Neuron (in vitro differentiated cells): ENCODE measurements around the gene PDXP.

Experiments used
- H2AFZ ChIP-seq: one replicate; pipeline ENCODE4 v1.6.1; 2013; ENCODE audit warnings: low read depth, mild to moderate bottlenecking, inconsistent platforms, low read length, moderate library complexity
- H3K27me3 ChIP-seq: one replicate; pipeline ENCODE4 v1.6.1; 2013; ENCODE audit warnings: low read length; ENCODE audit not compliant: insufficient read depth
- H3K36me3 ChIP-seq: one replicate; pipeline ENCODE4 v1.6.1; 2013; ENCODE audit warnings: low read length; ENCODE audit not compliant: insufficient read depth
- H3K4me1 ChIP-seq: one replicate; pipeline ENCODE4 v1.6.1; 2013; ENCODE audit warnings: low read length; ENCODE audit not compliant: insufficient read depth
- H3K4me3 ChIP-seq: 2 replicates; pipeline ENCODE4 v1.5.1; 2013; ENCODE audit warnings: mild to moderate bottlenecking, low read length, moderate library complexity
- H3K9me3 ChIP-seq: one replicate; pipeline ENCODE4 v1.6.1; 2013; ENCODE audit warnings: low read length

PDXP gene

DNA sequence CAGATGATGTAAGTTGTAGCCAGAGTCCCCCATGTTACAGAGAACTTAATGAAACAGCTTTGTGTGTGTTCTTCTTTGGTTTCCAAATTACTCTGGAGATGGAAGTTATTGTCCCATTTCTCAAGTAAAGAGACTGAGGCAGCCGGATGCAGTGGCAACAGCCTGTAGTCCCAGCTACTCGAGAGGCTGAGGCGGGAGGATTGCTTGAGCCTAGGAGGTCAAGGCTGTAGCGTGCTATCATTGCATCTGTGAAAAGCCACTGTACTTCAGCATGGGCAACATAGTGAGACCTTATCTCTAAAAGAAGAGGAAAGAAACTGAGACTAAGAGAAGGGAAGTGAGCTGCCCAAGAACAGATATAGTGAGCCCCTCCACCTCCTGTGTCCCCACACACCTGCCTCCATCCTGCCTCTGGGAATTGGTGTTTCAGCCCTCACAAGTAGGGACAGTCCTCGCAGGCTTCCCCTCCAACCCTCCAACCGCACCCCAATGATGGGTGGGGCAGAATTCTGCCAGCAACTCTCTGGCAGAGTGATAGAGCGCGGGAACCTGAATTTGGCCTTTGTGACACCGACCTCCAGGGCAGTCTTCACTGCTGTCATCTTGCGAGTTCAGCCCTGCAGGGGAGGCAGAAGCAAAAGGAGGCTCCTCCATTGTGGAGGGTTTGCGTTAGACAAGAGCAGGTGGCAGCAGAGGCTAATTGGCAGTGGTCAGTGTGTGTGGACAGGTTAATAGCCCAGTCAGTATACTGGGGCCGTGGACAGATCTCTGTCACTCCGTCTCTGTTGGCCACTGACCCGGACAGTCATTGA, 1.6 kb downstream of the PDXP start:
- Histone ChIP-seq H3K27me3 (no peaks in the 10 kb centered on the region), H3K36me3 (peaks cover 4% of the 10 kb centered on the region), H3K4me1 (peaks cover 33% of the 10 kb centered on the region), H3K4me3 (peak overlapping the region; percentile 73), H2AFZ (no peak overlapping the region), H3K9me3 (no peaks in the 10 kb centered on the region)

DNA sequence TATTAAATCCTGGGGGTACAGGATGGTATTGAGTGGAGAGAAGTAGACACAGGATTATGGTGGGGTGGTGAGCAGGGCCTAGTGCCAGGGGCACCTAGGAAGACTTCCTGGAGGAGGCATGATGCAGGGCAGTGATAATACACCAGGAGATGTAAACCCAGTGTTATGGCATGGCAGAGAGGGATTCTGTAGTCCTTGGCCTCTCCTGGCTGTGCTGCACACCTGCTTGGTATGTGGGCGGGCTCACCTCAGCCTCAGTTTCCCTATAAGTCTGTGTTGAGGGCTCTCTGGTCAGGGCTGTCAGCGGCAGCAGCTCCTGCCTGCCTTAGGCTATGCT, 2.2 kb downstream of the PDXP start:
- no peaks in the 10 kb centered on the region for H3K9me3 ChIP-seq
- peaks cover 10% of the 10 kb centered on the region for H3K36me3 ChIP-seq
- peaks cover 33% of the 10 kb centered on the region for H3K4me1 ChIP-seq
- no peak overlapping the region for H3K4me3 ChIP-seq
- H2AFZ ChIP-seq, result no peak overlapping the region
- H3K27me3 ChIP-seq, result no peaks in the 10 kb centered on the region

DNA sequence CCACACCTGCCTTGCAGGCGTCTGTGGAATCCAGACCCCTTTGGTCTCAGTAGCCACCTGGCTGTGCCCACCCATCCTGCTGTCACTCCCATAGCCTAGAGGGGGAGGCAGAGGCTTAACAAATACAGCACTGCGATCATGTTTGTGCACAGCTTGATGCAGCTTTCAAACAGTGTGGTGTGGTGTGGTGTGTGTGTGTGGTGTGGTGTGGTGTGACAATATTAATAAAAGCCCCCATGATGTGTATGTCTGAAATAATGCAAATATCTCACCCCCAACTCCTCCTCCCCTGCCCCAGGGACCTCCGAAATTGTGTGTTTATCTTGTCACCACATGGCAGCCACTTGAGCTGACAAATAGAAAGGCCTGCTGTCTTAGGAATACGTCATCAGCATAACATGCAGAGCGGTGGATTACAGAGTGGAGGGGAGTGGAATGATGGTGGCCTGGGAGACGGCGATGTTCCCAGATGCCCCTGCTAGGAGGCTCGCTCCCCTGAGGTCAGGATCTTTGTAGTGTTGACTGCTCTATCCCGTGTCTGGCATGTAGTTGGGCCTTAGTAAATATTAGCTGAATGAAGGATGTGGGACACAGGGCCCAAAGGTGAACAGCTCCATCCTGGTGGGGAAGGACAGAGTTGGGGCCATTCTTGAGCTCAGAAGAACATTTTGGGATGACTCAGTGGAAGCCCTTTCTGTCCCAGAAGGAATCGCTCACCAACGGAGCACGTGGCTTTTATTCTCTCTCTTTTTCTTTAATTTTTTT, 2.8 kb downstream of the PDXP start:
- Histone ChIP-seq H2AFZ (no peak overlapping the region), H3K4me1 (peaks cover 33% of the 10 kb centered on the region), H3K9me3 (no peaks in the 10 kb centered on the region), H3K36me3 (peaks cover 17% of the 10 kb centered on the region), H3K4me3 (no peak overlapping the region), H3K27me3 (no peaks in the 10 kb centered on the region)

DNA sequence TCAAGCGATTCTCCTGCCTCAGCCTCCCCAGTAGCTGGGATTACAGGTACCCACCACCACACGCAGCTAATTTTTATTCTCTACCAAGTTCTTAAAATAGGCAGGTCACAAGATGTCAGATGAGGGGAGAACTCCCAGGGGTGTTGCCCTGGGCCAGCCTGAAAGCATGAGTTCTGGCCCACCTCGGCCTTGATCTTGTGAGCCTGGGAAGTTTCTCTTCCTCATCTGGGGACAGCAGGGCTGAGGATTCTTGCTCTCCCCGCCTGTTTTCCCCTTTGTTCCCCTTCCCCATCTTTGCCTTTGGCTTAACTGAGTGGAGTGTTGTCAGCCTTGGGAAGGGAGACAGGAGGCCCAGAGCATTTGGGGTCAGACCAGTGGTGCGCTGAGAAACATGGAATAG, 3.5 kb downstream of the PDXP start:
- no peak overlapping the region for H2AFZ ChIP-seq
- H3K36me3 ChIP-seq, result peaks cover 23% of the 10 kb centered on the region
- no peaks in the 10 kb centered on the region for H3K9me3 ChIP-seq
- no peak overlapping the region for H3K4me3 ChIP-seq
- peaks cover 33% of the 10 kb centered on the region for H3K4me1 ChIP-seq
- no peaks in the 10 kb centered on the region for H3K27me3 ChIP-seq

DNA sequence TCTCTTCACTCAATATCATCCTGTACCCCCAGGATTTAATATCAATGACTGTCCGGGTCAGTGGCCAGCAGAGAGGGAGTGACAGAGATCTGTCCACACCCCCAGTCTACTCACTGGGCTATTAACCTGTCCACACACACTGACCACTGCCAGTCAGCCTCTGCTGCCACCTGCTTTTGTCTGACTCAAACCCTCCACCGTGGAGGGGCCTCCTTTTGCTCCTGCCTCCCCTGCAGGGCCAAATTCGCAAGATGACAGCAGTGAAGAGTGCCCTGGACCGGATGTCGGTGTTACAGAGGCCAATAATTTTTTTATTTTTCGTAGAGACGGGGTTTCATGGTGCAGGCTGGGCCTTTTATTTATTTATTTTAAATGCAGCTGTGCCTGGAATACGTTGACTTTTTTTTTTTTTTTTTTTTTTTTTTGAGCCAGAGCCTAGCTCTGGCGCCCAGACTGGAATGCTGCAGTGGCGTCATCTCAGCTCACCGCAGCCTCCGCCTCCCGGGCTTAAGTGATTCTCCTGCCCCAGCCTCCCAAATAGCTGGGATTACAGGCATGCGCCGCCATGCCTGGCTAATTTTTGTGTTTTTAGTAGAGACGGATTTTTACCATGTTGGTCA, 5.1 kb downstream of the PDXP start:
- no peak overlapping the region for H2AFZ ChIP-seq
- peaks cover 26% of the 10 kb centered on the region for H3K4me1 ChIP-seq
- no peak overlapping the region for H3K4me3 ChIP-seq
- H3K27me3 ChIP-seq, result no peaks in the 10 kb centered on the region
- no peaks in the 10 kb centered on the region for H3K9me3 ChIP-seq
- peaks cover 23% of the 10 kb centered on the region for H3K36me3 ChIP-seq

DNA sequence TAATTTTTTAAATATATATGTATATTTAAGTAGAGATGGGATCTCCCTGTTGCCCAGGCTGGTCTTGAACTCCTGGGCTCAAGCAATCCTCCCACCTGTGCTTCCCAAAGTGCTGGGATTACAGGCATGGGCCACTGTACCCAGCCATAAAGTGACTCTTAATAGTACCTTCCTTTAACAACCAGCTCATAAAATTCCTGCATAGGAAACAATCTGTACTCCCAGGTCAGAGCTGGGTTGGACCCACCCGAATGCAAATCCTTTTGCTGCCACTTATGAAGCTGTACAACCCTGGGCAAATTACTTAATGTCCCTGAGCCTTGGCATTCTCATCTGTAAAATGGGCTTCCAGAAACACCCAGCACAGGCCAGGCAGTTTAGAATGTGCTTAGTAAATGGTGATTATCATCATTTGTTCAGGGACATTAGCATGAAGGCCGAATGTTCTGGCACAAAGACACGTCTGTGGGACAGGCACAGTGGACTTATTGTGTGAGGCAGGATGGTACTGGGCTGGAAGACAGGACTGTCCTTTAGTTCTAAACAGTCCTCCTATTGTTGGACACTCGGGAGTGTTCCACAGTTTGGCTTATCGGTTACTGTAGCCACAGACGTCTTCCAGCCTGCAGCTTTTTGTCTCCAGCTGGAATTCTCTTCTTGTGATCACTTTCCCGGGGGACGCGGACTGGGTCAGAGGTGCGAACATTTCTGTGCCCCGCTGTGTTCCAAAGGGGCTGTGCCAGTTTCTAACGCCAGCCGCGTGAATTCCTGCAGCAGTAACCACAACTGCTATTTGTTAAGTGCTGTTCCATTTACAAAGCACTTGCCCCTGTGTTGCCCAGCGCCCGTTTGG, 6.0 kb downstream of the PDXP start:
- H3K4me1 ChIP-seq, result peaks cover 22% of the 10 kb centered on the region

DNA sequence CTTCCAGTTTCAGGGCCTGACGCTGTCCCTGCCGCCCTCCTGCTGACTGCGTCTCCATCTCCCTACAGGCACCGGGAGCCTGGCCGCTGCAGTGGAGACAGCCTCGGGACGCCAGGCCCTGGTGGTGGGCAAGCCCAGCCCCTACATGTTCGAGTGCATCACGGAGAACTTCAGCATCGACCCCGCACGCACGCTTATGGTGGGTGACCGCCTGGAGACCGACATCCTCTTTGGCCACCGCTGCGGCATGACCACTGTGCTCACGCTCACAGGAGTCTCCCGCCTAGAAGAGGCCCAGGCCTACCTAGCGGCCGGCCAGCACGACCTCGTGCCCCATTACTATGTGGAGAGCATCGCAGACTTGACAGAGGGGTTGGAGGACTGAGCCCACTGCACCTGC, 7.0 kb downstream of the PDXP start:
- Histone ChIP-seq H3K9me3 (no peaks in the 10 kb centered on the region), H3K4me1 (peaks cover 12% of the 10 kb centered on the region), H3K36me3 (peaks cover 26% of the 10 kb centered on the region), H3K4me3 (no peak overlapping the region), H2AFZ (no peak overlapping the region), H3K27me3 (no peaks in the 10 kb centered on the region)

More for the DNA sequence above, 6.0 kb downstream of the PDXP start:
- Histone ChIP-seq H3K9me3 (no peaks in the 10 kb centered on the region), H3K27me3 (no peaks in the 10 kb centered on the region), H2AFZ (no peak overlapping the region), H3K36me3 (peaks cover 24% of the 10 kb centered on the region), H3K4me3 (no peak overlapping the region)

DNA sequence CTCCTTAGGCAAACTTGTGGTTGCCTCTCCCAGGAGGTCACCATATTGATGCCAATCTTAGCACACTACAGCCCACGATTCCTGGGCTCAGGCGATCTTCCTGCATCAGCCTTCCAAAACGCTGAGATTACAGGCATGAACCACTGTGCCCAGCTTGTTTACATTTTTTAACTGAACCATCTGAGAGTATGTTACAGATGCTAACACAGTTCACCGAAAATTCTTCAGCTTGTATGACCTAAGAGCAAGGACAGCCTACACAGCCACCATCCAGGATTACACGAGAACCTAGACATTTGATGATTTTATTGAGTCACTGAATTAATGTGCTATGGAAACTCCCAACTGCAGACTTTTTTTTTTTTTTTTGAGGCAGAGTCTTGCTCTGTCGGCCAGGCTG, 11.1 kb downstream of the PDXP start:
- no peak overlapping the region for H2AFZ ChIP-seq
- no peaks in the 10 kb centered on the region for H3K9me3 ChIP-seq
- H3K4me3 ChIP-seq, result no peak overlapping the region
- H3K27me3 ChIP-seq, result no peaks in the 10 kb centered on the region
- H3K36me3 ChIP-seq, result peaks cover 23% of the 10 kb centered on the region
- no peaks in the 10 kb centered on the region for H3K4me1 ChIP-seq

DNA sequence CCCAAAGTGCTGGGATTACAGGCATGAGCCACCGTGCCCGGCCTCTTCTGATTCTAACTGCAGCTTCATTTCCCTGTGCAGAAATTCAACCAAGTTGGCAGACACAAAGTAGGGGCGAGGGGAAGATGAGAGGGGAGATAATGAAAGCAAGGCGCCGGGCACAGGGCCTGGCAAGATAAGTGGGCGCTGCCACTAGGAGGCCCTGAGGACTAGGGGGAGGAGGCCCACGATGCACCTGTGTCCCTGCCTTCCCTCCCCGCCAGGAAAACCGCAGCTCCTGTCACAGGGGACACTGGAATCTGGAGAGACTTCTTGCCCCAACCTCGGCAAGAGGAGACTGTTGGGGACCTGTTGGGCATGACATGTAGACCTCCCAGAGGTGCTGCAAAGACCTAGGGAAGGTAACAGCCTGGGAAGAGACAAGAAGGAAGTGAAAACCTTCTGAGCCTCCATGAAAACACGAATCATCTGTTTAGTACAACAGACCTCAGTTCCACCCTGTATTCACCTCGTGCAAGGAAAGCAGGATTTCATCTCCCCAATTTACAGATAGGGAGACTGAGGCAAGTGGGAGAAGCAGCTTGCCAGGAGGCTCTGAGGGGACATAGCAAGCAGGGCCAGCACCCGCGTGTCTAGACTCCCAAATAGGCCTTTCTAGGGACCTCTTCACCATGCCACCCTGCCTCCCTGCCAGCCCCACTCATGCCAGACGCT, 13.8 kb downstream of the PDXP start:
- H3K27me3 ChIP-seq, result no peaks in the 10 kb centered on the region
- peaks cover 13% of the 10 kb centered on the region for H3K4me1 ChIP-seq
- no peak overlapping the region for H2AFZ ChIP-seq
- peaks cover 3% of the 10 kb centered on the region for H3K36me3 ChIP-seq
- no peak overlapping the region for H3K4me3 ChIP-seq
- no peaks in the 10 kb centered on the region for H3K9me3 ChIP-seq

DNA sequence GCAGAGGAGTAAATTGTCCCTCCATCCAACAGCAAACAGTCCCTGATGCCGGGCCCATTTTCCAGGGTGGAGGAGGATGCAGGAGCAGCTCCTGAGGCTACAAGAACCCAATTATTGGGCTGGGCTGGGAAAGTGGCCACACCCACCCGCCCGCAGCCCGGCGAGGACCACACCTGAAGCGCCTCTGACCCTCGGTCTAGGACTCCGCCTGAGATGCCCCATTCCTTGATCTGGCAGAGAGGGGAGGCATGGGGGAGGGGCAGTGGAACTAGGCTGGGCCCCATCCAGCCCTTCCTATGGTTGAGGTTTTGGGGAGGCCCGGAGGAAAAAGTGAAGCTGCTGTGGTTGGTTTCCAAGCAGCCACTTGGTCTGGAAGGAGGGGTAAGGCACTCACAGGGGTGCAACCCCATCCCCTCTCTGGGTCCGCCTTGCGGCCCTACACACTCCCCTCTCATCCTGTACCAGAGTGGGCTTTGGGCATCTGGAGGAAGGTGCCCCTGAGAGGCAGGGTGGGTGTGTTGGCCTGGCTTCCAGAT, 14.5 kb downstream of the PDXP start:
- H3K4me1 ChIP-seq, result peaks cover 15% of the 10 kb centered on the region
- H2AFZ ChIP-seq, result no peak overlapping the region
- no peaks in the 10 kb centered on the region for H3K27me3 ChIP-seq
- no peak overlapping the region for H3K4me3 ChIP-seq
- no peaks in the 10 kb centered on the region for H3K9me3 ChIP-seq
- H3K36me3 ChIP-seq, result peaks cover 3% of the 10 kb centered on the region

DNA sequence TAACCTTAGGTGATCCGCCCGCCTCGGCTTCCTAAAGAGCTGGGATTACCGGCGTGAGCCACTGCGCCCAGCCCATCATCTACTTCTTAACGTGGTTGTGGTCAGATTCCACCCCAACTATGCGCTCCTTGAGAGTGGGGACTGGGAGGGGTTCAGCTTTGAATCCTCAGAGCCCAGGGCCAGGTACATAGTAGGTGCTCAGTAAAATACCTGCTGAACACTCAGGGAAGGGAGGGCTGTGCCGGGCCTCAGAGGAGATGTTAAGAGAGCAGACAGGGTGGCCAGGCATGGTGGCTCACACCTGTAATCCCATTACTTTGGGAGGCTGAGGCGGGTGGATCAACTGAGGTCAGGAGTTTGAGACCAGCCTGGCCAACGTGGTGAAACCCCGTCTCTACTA, 15.7 kb downstream of the PDXP start:
- H2AFZ ChIP-seq, result no peak overlapping the region
- peaks cover 3% of the 10 kb centered on the region for H3K36me3 ChIP-seq
- no peak overlapping the region for H3K4me3 ChIP-seq
- no peaks in the 10 kb centered on the region for H3K9me3 ChIP-seq
- peaks cover 15% of the 10 kb centered on the region for H3K4me1 ChIP-seq
- H3K27me3 ChIP-seq, result no peaks in the 10 kb centered on the region
